HepG2 (cell line): ENCODE measurements around the gene LPIN3. TPM values are rescaled to one million over a fixed set of nuclear protein-coding genes. Genes with fewer than 3 reads are reported as not detected.

Experiments
- ARHGAP35 ChIP-seq: sonication (generic); formaldehyde crosslinking; IDR thresholded peaks from 2 replicates; pipeline ENCODE4 v1.9.0; 2022; ENCODE audit warnings: mild to moderate bottlenecking, inconsistent platforms, moderate library complexity, missing genetic modification reagents, borderline replicate concordance
- BRF2 ChIP-seq: sonication (generic); formaldehyde crosslinking; IDR thresholded peaks from 2 replicates; pipeline ENCODE4 v1.8.1; 2022; ENCODE audit warnings: mild to moderate bottlenecking, missing genetic modification reagents
- CCDC6 ChIP-seq: sonication (generic); formaldehyde crosslinking; IDR thresholded peaks from 2 replicates; pipeline ENCODE4 v1.8.1; 2022; ENCODE audit warnings: mild to moderate bottlenecking, missing genetic modification reagents, moderate library complexity
- CHD4 ChIP-seq: fragments of 200-600 bp; sonication (generic); IDR thresholded peaks from 2 replicates; pipeline ENCODE4 v1.7.0; 2017; ENCODE audit warnings: mild to moderate bottlenecking, low read length, borderline replicate concordance
- GFI1 ChIP-seq: sonication (generic); formaldehyde crosslinking; IDR thresholded peaks from 2 replicates; pipeline ENCODE4 v1.5.0; 2020; ENCODE audit warnings: missing genetic modification reagents, mild to moderate bottlenecking, borderline replicate concordance
- HNRNPH1 ChIP-seq: fragments of 200-400 bp; formaldehyde crosslinking; optimal IDR thresholded peaks from 2 replicates; pipeline ENCODE3; 2017; ENCODE audit warnings: mild to moderate bottlenecking, low read depth, low read length
- KLF11 ChIP-seq: IDR thresholded peaks from 2 replicates; pipeline ENCODE4 v1.6.1; 2016; ENCODE audit warnings: missing compliant biosample characterization
- NFE2 ChIP-seq: sonication (generic); formaldehyde crosslinking; IDR thresholded peaks from 2 replicates; pipeline ENCODE4 v1.4.0; 2020; ENCODE audit warnings: missing genetic modification reagents
- RBFOX2 ChIP-seq: fragments of 200-400 bp; formaldehyde crosslinking; IDR thresholded peaks from 2 replicates; pipeline ENCODE4 v1.6.1; 2017; ENCODE audit warnings: low read depth, mild to moderate bottlenecking, low read length
- RNF2 ChIP-seq: fragments of 450-650 bp; conservative IDR thresholded peaks from 2 replicates; pipeline ENCODE4 v1.6.1; 2016; ENCODE audit warnings: low read depth
- SP140L ChIP-seq: sonication (generic); formaldehyde crosslinking; IDR thresholded peaks from 2 replicates; pipeline ENCODE4 v1.4.0; 2020; ENCODE audit warnings: missing genetic modification reagents, borderline replicate concordance
- TBL1XR1 ChIP-seq: fragments of 150-350 bp; IDR thresholded peaks from 2 replicates; pipeline ENCODE4 v1.6.1; 2014; ENCODE audit warnings: borderline replicate concordance, low read length; ENCODE audit not compliant: partially characterized antibody
- ZKSCAN5 ChIP-seq: sonication (generic); formaldehyde crosslinking; IDR thresholded peaks from 2 replicates; pipeline ENCODE4 v1.5.1; 2020; ENCODE audit warnings: mild to moderate bottlenecking, missing genetic modification reagents
- ZNF124 ChIP-seq: sonication (generic); formaldehyde crosslinking; IDR thresholded peaks from 2 replicates; pipeline ENCODE4 v1.4.0; 2020; ENCODE audit warnings: missing genetic modification reagents
- ZNF296 ChIP-seq: sonication (generic); formaldehyde crosslinking; conservative IDR thresholded peaks from 2 replicates; pipeline ENCODE4 v1.5.0; 2020; ENCODE audit warnings: mild to moderate bottlenecking, missing genetic modification reagents
- ZNF317 ChIP-seq: sonication (generic); formaldehyde crosslinking; IDR thresholded peaks from 2 replicates; pipeline ENCODE4 v1.5.0; 2020; ENCODE audit warnings: mild to moderate bottlenecking, missing genetic modification reagents
- ZNF460 ChIP-seq: sonication (generic); formaldehyde crosslinking; IDR thresholded peaks from 2 replicates; pipeline ENCODE4 v1.5.1; 2020; ENCODE audit warnings: missing genetic modification reagents, mild to moderate bottlenecking, borderline replicate concordance
- ZNF644 ChIP-seq: IDR thresholded peaks from 2 replicates; pipeline ENCODE4 v1.6.1; 2016; ENCODE audit warnings: low read depth
- ZNF670 ChIP-seq: sonication (generic); formaldehyde crosslinking; IDR thresholded peaks from 2 replicates; pipeline ENCODE4 v1.8.0; 2022; ENCODE audit warnings: mild to moderate bottlenecking, missing genetic modification reagents, borderline replicate concordance
- ZNF713 ChIP-seq: sonication (generic); formaldehyde crosslinking; IDR thresholded peaks from 2 replicates; pipeline ENCODE4 v1.4.0; 2020; ENCODE audit warnings: mild to moderate bottlenecking, missing genetic modification reagents
- ZNF766 ChIP-seq: sonication (generic); formaldehyde crosslinking; IDR thresholded peaks from 2 replicates; pipeline ENCODE4 v1.5.0; 2020; ENCODE audit warnings: missing genetic modification reagents, borderline replicate concordance
- ZNF768 ChIP-seq: sonication (generic); formaldehyde crosslinking; IDR thresholded peaks from 2 replicates; pipeline ENCODE4 v1.4.0; 2020; ENCODE audit warnings: missing genetic modification reagents
- polyA plus RNA-seq, 8 experiments: library from polyadenylated mRNA; depleted of rRNA in 3 of 8; stranded (reverse) in 7 of 8; unstranded in 1 of 8; fragments of >200 nt; fragmentation: Illumina TruSeq in 4 of 8; extraction: Trizol in 4 of 8; gene quantifications; 2 replicates each; pipeline versions ENCODE4 v1.2.1 to v1.2.3, GENCODE V29; 2011 to 2016; ENCODE audit warnings: low read depth in 4 of 8, missing spikeins in 1 of 8, mixed read lengths in 1 of 8; ENCODE audit not compliant: insufficient read depth in 1 of 8
- total RNA-seq, 5 experiments: library from RNA; depleted of rRNA; stranded (reverse); fragments of >200 nt; fragmentation: Illumina TruSeq; extraction: Trizol; gene quantifications; 2 replicates each; pipeline ENCODE4 v1.2.3, GENCODE V29; 2016; ENCODE audit warnings: low read depth in 1 of 5
- TF ChIP-seq, protein P1 (sequence below): sonication (generic); formaldehyde crosslinking; conservative IDR thresholded peaks from 2 replicates; pipeline ENCODE4 v1.8.0; 2022; ENCODE audit warnings: mild to moderate bottlenecking, moderate library complexity, missing genetic modification reagents
- TF ChIP-seq, protein P2 (sequence below): sonication (generic); formaldehyde crosslinking; IDR thresholded peaks from 2 replicates; pipeline ENCODE4 v1.4.0; 2020; ENCODE audit warnings: mild to moderate bottlenecking, missing genetic modification reagents
- TF ChIP-seq, protein P3 (sequence below): sonication (generic); formaldehyde crosslinking; IDR thresholded peaks from 2 replicates; pipeline ENCODE4 v1.9.0; 2021; ENCODE audit warnings: missing genetic modification reagents, borderline replicate concordance
- TF ChIP-seq, protein P4 (sequence below): IDR thresholded peaks from 2 replicates; pipeline ENCODE4 v1.6.1; 2016; ENCODE audit warnings: low read depth, borderline replicate concordance

Gene LPIN3
- total and polyA plus RNA-seq, 2 of the 13 experiments (the other 11 are each of a cell fraction or from before 2014, with no cell fraction given): 14.2 to 28.6 TPM

- TF ChIP-seq, protein P1, sequence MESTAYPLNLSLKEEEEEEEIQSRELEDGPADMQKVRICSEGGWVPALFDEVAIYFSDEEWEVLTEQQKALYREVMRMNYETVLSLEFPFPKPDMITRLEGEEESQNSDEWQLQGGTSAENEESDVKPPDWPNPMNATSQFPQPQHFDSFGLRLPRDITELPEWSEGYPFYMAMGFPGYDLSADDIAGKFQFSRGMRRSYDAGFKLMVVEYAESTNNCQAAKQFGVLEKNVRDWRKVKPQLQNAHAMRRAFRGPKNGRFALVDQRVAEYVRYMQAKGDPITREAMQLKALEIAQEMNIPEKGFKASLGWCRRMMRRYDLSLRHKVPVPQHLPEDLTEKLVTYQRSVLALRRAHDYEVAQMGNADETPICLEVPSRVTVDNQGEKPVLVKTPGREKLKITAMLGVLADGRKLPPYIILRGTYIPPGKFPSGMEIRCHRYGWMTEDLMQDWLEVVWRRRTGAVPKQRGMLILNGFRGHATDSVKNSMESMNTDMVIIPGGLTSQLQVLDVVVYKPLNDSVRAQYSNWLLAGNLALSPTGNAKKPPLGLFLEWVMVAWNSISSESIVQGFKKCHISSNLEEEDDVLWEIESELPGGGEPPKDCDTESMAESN: no peak
- TF ChIP-seq ZNF317 (CRISPR knock-in tag) (no peak), RBFOX2 (no peak), ZNF296 (no peak), ARHGAP35 (0 out of 2 replicates have a peak, but pooled peaks have one; percentile 73), ZNF460 (CRISPR knock-in tag) (no peak; the same call in 1 of the 2 replicates), TBL1XR1 (no peak), HNRNPH1 (no peak), ZNF768 (peak; percentile 87; the same call in 1 of the 2 replicates), GFI1 (peak; percentile 85), NFE2 (no peak), ZNF124 (CRISPR knock-in tag) (0 out of 2 replicates have a peak, but pooled peaks have one; percentile 23), ZKSCAN5 (CRISPR knock-in tag) (no peak), ZNF766 (CRISPR knock-in tag) (peak; percentile 24; the same call in 1 of the 2 replicates), CHD4 (no peak), KLF11 (peak; percentile 64; the same call in 1 of the 2 replicates), ZNF670 (CRISPR knock-in tag) (no peak; the same call in 1 of the 2 replicates), ZNF713 (CRISPR knock-in tag) (0 out of 2 replicates have a peak, but pooled peaks have one; percentile 88), RNF2 (0 out of 2 replicates have a peak, but pooled peaks have one; percentile 55), CCDC6 (CRISPR knock-in tag) (no peak), SP140L (no peak), BRF2 (CRISPR knock-in tag) (no peak), ZNF644 (CRISPR knock-in tag) (no peak)
- TF ChIP-seq, protein P2, sequence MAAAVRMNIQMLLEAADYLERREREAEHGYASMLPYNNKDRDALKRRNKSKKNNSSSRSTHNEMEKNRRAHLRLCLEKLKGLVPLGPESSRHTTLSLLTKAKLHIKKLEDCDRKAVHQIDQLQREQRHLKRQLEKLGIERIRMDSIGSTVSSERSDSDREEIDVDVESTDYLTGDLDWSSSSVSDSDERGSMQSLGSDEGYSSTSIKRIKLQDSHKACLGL (CRISPR knock-in tag): peak; percentile 88
- TF ChIP-seq, protein P3, sequence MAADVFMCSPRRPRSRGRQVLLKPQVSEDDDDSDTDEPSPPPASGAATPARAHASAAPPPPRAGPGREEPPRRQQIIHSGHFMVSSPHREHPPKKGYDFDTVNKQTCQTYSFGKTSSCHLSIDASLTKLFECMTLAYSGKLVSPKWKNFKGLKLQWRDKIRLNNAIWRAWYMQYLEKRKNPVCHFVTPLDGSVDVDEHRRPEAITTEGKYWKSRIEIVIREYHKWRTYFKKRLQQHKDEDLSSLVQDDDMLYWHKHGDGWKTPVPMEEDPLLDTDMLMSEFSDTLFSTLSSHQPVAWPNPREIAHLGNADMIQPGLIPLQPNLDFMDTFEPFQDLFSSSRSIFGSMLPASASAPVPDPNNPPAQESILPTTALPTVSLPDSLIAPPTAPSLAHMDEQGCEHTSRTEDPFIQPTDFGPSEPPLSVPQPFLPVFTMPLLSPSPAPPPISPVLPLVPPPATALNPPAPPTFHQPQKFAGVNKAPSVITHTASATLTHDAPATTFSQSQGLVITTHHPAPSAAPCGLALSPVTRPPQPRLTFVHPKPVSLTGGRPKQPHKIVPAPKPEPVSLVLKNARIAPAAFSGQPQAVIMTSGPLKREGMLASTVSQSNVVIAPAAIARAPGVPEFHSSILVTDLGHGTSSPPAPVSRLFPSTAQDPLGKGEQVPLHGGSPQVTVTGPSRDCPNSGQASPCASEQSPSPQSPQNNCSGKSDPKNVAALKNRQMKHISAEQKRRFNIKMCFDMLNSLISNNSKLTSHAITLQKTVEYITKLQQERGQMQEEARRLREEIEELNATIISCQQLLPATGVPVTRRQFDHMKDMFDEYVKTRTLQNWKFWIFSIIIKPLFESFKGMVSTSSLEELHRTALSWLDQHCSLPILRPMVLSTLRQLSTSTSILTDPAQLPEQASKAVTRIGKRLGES: no peak
- TF ChIP-seq, protein P4, sequence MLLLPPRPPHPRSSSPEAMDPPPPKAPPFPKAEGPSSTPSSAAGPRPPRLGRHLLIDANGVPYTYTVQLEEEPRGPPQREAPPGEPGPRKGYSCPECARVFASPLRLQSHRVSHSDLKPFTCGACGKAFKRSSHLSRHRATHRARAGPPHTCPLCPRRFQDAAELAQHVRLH: peak; percentile 62; the same call in 1 of the 2 replicates
These were observed 679 bp upstream of the LPIN3 start (continued) for GRCh38 chr20:41339957-41340326.
